GM12878 (cell line): ENCODE results near the gene PCARE. TPM values are rescaled to one million over a fixed set of nuclear protein-coding genes. Genes with fewer than 3 reads are reported as not detected.

ENCODE experiments used
- ATAC-seq: fragments of 200-7000 bp; cut with Tn5 transposase; 3 replicates; pipeline ENCODE4 v1.9.1; 2020; ENCODE audit warnings: mild to moderate bottlenecking, moderate library complexity
- BruUV-seq: library from RNA; stranded (reverse); fragments of 400-500 nt; replicated peaks from 2 replicates; lab custom pipeline; 2021; lab: Mats Ljungman, UMichigan
- CTCF ChIA-PET: fragments of 300-600 bp; sonication (Branson Sonifier 250); formaldehyde crosslinking; extraction: SDS; loops from one replicate; lab custom pipeline; 2021; ENCODE audit warnings: inconsistent platforms; lab: Yijun Ruan, JAX
- POLR2A ChIA-PET: fragments of 350-600 bp; formaldehyde crosslinking; extraction: SDS; loops from one replicate; lab custom pipeline; 2021; ENCODE audit warnings: inconsistent platforms; lab: Charles Lee
- RAD21 ChIA-PET: fragments of 300-600 bp; sonication (Branson Sonifier 250); formaldehyde crosslinking; loops from one replicate; lab custom pipeline; 2023; ENCODE audit warnings: antibody characterized with exemption; ENCODE audit not compliant: unreplicated experiment; lab: Charles Lee
- SMC1A ChIA-PET: fragments of 300-600 bp; sonication (Branson Sonifier 250); formaldehyde crosslinking; loops from one replicate; lab custom pipeline; 2023; ENCODE audit not compliant: unreplicated experiment, uncharacterized antibody; lab: Charles Lee
- DNase-seq: peaks from one replicate; pipeline ENCODE4 v3.0.0-alpha.2; 2011; ENCODE audit warnings: low read depth, low spot score
- FAIRE-seq: peaks from 3 replicates; lab custom pipeline; 2011; peaks lifted over from hg19 to GRCh38; lab: Jason Lieb, UNC
- H2AFZ ChIP-seq: 2 replicates; pipeline ENCODE4 v1.6.0; 2011; ENCODE audit warnings: low read depth, low read length, control low read depth; ENCODE audit not compliant: control insufficient read depth
- H3K27ac ChIP-seq: 2 replicates; pipeline ENCODE4 v1.5.1; 2011; ENCODE audit warnings: control low read depth; ENCODE audit not compliant: control insufficient read depth, insufficient read depth
- H3K27me3 ChIP-seq, 2 experiments: replicated peaks in 1 of 2; 2 replicates each; pipeline versions ENCODE4 v1.6.0 to v1.6.1; 2011; ENCODE audit warnings: low read length in 1 of 2; ENCODE audit not compliant: control insufficient read depth in 2 of 2, insufficient read depth in 2 of 2
- H3K36me3 ChIP-seq, 2 experiments: 2 replicates each; pipeline ENCODE4 v1.5.1; 2011; ENCODE audit warnings: low read length in 1 of 2; ENCODE audit not compliant: control insufficient read depth in 2 of 2, insufficient read depth in 2 of 2
- H3K4me1 ChIP-seq: 2 replicates; pipeline ENCODE4 v1.6.1; 2011; ENCODE audit warnings: mild to moderate bottlenecking, low read length, moderate library complexity, mixed read lengths; ENCODE audit not compliant: control insufficient read depth, insufficient read depth
- H3K4me2 ChIP-seq: 2 replicates; pipeline ENCODE4 v1.6.0; 2011; ENCODE audit warnings: control low read depth; ENCODE audit not compliant: control insufficient read depth, insufficient read depth
- H3K4me3 ChIP-seq: fragments of 200-600 bp; sonication (generic); 2 replicates; pipeline ENCODE4 v1.5.1; 2016
- H3K79me2 ChIP-seq: 2 replicates; pipeline ENCODE4 v1.6.0; 2011; ENCODE audit warnings: low read length; ENCODE audit not compliant: control insufficient read depth, insufficient read depth
- H3K9ac ChIP-seq: 2 replicates; pipeline ENCODE4 v1.8.0; 2011; ENCODE audit warnings: low read length, control low read depth, mixed read lengths; ENCODE audit not compliant: control insufficient read depth, insufficient read depth
- H3K9me3 ChIP-seq: replicated peaks from 3 replicates; pipeline ENCODE4 v1.5.1; 2011; ENCODE audit warnings: mild to moderate bottlenecking, low read length; ENCODE audit not compliant: control insufficient read depth, insufficient read depth
- H4K20me1 ChIP-seq: 2 replicates; pipeline ENCODE4 v1.6.0; 2011; ENCODE audit not compliant: control insufficient read depth, insufficient read depth
- CHD2 ChIP-seq: IDR thresholded peaks from 2 replicates; pipeline ENCODE4 v1.6.1; 2011; ENCODE audit warnings: low read depth, low read length, improper control_type of control experiment, borderline replicate concordance
- CREB1 ChIP-seq: IDR thresholded peaks from 2 replicates; pipeline ENCODE4 v1.6.1; 2012; ENCODE audit warnings: low read depth, mild to moderate bottlenecking, inconsistent platforms
- CUX1 ChIP-seq: IDR thresholded peaks from 2 replicates; pipeline ENCODE4 v1.6.1; 2012; ENCODE audit warnings: improper control_type of control experiment, low read depth, low read length; ENCODE audit not compliant: insufficient replicate concordance
- E2F4 ChIP-seq: IDR thresholded peaks from 2 replicates; pipeline ENCODE4 v1.6.1; 2012; ENCODE audit warnings: low read depth, low read length, improper control_type of control experiment
- EGR1 ChIP-seq, 2 experiments: IDR thresholded peaks; 1 replicate in 1 of 2; 2 replicates in 1 of 2; pipeline ENCODE4 v1.6.1; 2011 to 2012; ENCODE audit warnings: low read depth in 2 of 2, low read length in 2 of 2, borderline replicate concordance in 1 of 2, mild to moderate bottlenecking in 1 of 2, moderate library complexity in 1 of 2
- IRF5 ChIP-seq: fragments of 450-650 bp; IDR thresholded peaks from 2 replicates; pipeline ENCODE4 v1.6.1; 2017; ENCODE audit warnings: borderline replicate concordance
- MEF2A ChIP-seq: IDR thresholded peaks from 2 replicates; pipeline ENCODE4 v1.6.1; 2011; ENCODE audit warnings: low read depth, mild to moderate bottlenecking, low read length, moderate library complexity; ENCODE audit not compliant: insufficient read depth
- NFYB ChIP-seq: IDR thresholded peaks from 2 replicates; pipeline ENCODE4 v1.6.1; 2011; ENCODE audit warnings: low read depth, mild to moderate bottlenecking, low read length, improper control_type of control experiment, moderate library complexity; ENCODE audit not compliant: insufficient read depth
- PKNOX1 ChIP-seq: fragments of 450-650 bp; IDR thresholded peaks from 2 replicates; pipeline ENCODE4 v1.6.1; 2016; ENCODE audit warnings: mild to moderate bottlenecking
- RAD51 ChIP-seq: fragments of 450-650 bp; IDR thresholded peaks from 2 replicates; pipeline ENCODE4 v1.6.1; 2016; ENCODE audit warnings: moderate library complexity, mild to moderate bottlenecking, inconsistent platforms
- RELA ChIP-seq: fragments of 450-650 bp; IDR thresholded peaks from 2 replicates; pipeline ENCODE4 v1.8.0; 2014; ENCODE audit warnings: borderline replicate concordance; ENCODE audit not compliant: partially characterized antibody
- SUZ12 ChIP-seq: fragments of 200-600 bp; sonication (generic); IDR thresholded peaks from one replicate; pipeline ENCODE4 v1.6.1; 2018; ENCODE audit warnings: antibody characterized with exemption, mild to moderate bottlenecking; ENCODE audit not compliant: unreplicated experiment
- WRNIP1 ChIP-seq: IDR thresholded peaks from 2 replicates; pipeline ENCODE4 v1.6.1; 2011; ENCODE audit warnings: low read depth, low read length, improper control_type of control experiment, borderline replicate concordance
- YBX1 ChIP-seq: fragments of 450-650 bp; IDR thresholded peaks from 2 replicates; pipeline ENCODE4 v1.6.1; 2016; ENCODE audit warnings: antibody characterized with exemption
- ZBED1 ChIP-seq: IDR thresholded peaks from 2 replicates; pipeline ENCODE4 v1.6.1; 2016; ENCODE audit warnings: borderline replicate concordance
- WGBS: methylation state at CpG from one replicate; pipeline ENCODE4 v1.1.6; 2016; ENCODE audit warnings: low lambda C conversion rate; ENCODE audit not compliant: insufficient replicate concordance, insufficient coverage; ENCODE audit errors: missing lambda C conversion rate; 5-methylcytosine and 5-hydroxymethylcytosine counted together
- in situ Hi-C: fragments of 300-500 bp; cut with MboI; formaldehyde crosslinking; loops from 9 replicates; pipeline ENCODE4 v1.14.3; 2018; ENCODE audit warnings: mixed read lengths
- intact Hi-C: fragments of 100-400 bp; cut with micrococcal nuclease; formaldehyde crosslinking; loops from one replicate; pipeline ENCODE4 v1.14.2; 2022; ENCODE audit not compliant: unreplicated experiment
- polyA plus RNA-seq, 11 experiments: library from polyadenylated mRNA; depleted of rRNA in 4 of 11; unstranded in 6 of 11; stranded (reverse) in 5 of 11; fragments of >200 nt; fragmentation: Nextera tagmentation in 4 of 11; fragmentation: Illumina TruSeq in 1 of 11; extraction: Ambion mirVana in 4 of 11; extraction: Trizol in 1 of 11; gene quantifications; 1 replicate in 1 of 11; 2 replicates in 10 of 11; pipeline versions ENCODE4 v1.2.1 to v1.2.3, GENCODE V29; 2011 to 2016; ENCODE audit warnings: inconsistent platforms in 2 of 11, missing spikeins in 2 of 11, low read depth in 1 of 11
- total RNA-seq, 4 experiments: library from RNA; depleted of rRNA in 3 of 4; stranded (reverse); fragments of >200 nt in 3 of 4; fragmentation: Illumina TruSeq in 1 of 4; extraction: Trizol in 1 of 4; gene quantifications; 2 replicates each; pipeline versions ENCODE4 v1.2.1 to v1.2.3, GENCODE V29; 2013 to 2021

PCARE gene
- total and polyA plus RNA-seq, 10 of the 15 experiments (the other 5 are each of a cell fraction or from before 2014, with no cell fraction given) = 0.04 to 0.08 (median 0.06) TPM; not detected in 5

GRCh38 chr2:29023188-29023587, 51.1 kb downstream of the PCARE start:
- no peaks in the 10 kb centered on the region for H3K36me3 ChIP-seq
- POLR2A ChIA-PET = no interaction called here
- H3K4me2 ChIP-seq = no peak overlapping the region
- RAD21 ChIA-PET = no interaction called here
- H3K27ac ChIP-seq = no peak overlapping the region
- 0 out of 4 replicates have a peak, but pooled peaks cover 0 to 3% of the 10 kb centered on the region in 2 experiments for H3K27me3 ChIP-seq
- CTCF ChIA-PET = no interaction called here
- H3K4me3 ChIP-seq = no peak overlapping the region
- H3K79me2 ChIP-seq = no peaks in the 10 kb centered on the region
- SMC1A ChIA-PET = no interaction called here
- no peaks in the 10 kb centered on the region for H4K20me1 ChIP-seq
- no peaks in the 10 kb centered on the region for H3K9me3 ChIP-seq
- ATAC-seq (no peak), FAIRE-seq (no peak), DNase-seq (no peak)
- BruUV-seq = no TSS peak
- intact Hi-C loops (no loop called here), in situ Hi-C loops (no loop called here)
- 51% methylated on average over 4 of the region's 4 CpGs for WGBS
- no peak overlapping the region for H3K9ac ChIP-seq
- H2AFZ ChIP-seq = no peak overlapping the region
- no peaks in the 10 kb centered on the region for H3K4me1 ChIP-seq
- TF ChIP-seq WRNIP1 (no peak), RELA (no peak), CREB1 (no peak), NFYB (no peak), ZBED1 (no peak), YBX1 (no peak), MEF2A (no peak), SUZ12 (no peak), IRF5 (no peak), RAD51 (no peak), PKNOX1 (no peak), E2F4 (no peak), CUX1 (no peak), EGR1 (IDR thresholded peaks at IDR 0.05; ENCODE audit: borderline replicate concordance in 1 of 2, low read depth in 2 of 2, low read length in 2 of 2) (no peak), CHD2 (no peak)
